DMS114 treated with DMSO at 0.1 percent for 48 hours (cell line): ENCODE results near the gene ZMIZ1.

Experiments
- DNase-seq: peaks from one replicate; lab custom pipeline; 2025; ENCODE audit not compliant: unreplicated experiment; lab: John Stamatoyannopoulos, UW

The ZMIZ1 gene

GRCh38 chr10:79115302-79115701 lies 46.5 kb downstream of the ZMIZ1 start:
- no peak for DNase-seq

- DNase-seq = no peak
Measured at GRCh38 chr10:79116368-79116767, 47.6 kb downstream of the ZMIZ1 start.

- no peak for DNase-seq
Measured at GRCh38 chr10:79116801-79117723, 48.3 kb downstream of the ZMIZ1 start.

GRCh38 chr10:79118286-79119202 lies 49.8 kb downstream of the ZMIZ1 start:
- DNase-seq = no peak

- no peak for DNase-seq
Measured at GRCh38 chr10:79119306-79119705, 50.5 kb downstream of the ZMIZ1 start.

- no peak for DNase-seq
Measured at GRCh38 chr10:79123547-79123963, 54.8 kb downstream of the ZMIZ1 start.

- DNase-seq = no peak
Measured at GRCh38 chr10:79124066-79124465, 55.3 kb downstream of the ZMIZ1 start.

- no peak for DNase-seq
Measured at GRCh38 chr10:79125092-79125491, 56.3 kb downstream of the ZMIZ1 start.

- DNase-seq = no peak
Measured at GRCh38 chr10:79126351-79127080, 57.8 kb downstream of the ZMIZ1 start.

- DNase-seq = no peak
Measured at GRCh38 chr10:79127151-79127961, 58.6 kb downstream of the ZMIZ1 start.

GRCh38 chr10:79128241-79128922 lies 59.6 kb downstream of the ZMIZ1 start:
- no peak for DNase-seq

GRCh38 chr10:79128923-79129305 lies 60.1 kb downstream of the ZMIZ1 start:
- no peak for DNase-seq

- DNase-seq = no peak
Measured at GRCh38 chr10:79129361-79129997, 60.7 kb downstream of the ZMIZ1 start.

GRCh38 chr10:79130255-79130654 lies 61.5 kb downstream of the ZMIZ1 start:
- no peak for DNase-seq

- no peak for DNase-seq
Measured at GRCh38 chr10:79130846-79131245, 62.1 kb downstream of the ZMIZ1 start.

GRCh38 chr10:79131836-79132631 lies 63.3 kb downstream of the ZMIZ1 start:
- DNase-seq = no peak

- DNase-seq = no peak
Measured at GRCh38 chr10:79132681-79133381, 64.1 kb downstream of the ZMIZ1 start.

- DNase-seq = no peak
Measured at GRCh38 chr10:79133416-79133815, 64.7 kb downstream of the ZMIZ1 start.
